GM12892 (cell line): ENCODE data around the gene NRCAM.

Experiments
- POLR2A ChIP-seq: IDR thresholded peaks from 2 replicates; pipeline ENCODE4 v1.6.1; 2011; ENCODE audit warnings: low read depth, low read length, control low read depth
- POLR2AphosphoS5 ChIP-seq: IDR thresholded peaks from 2 replicates; pipeline ENCODE4 v1.6.1; 2011; ENCODE audit warnings: low read depth, low read length, control low read depth

GRCh38 chr7:108442039-108442568 is 14.1 kb downstream of the NRCAM start:
- TF ChIP-seq POLR2A (no peak), POLR2AphosphoS5 (no peak)
